GM12801 (cell line): ENCODE results near the gene BIRC5.

Experiments
- TF ChIP-seq, protein P1 (sequence below): IDR thresholded peaks from one replicate; pipeline ENCODE4 v1.5.1; 2011; ENCODE audit warnings: control low read depth; ENCODE audit not compliant: insufficient read length; ENCODE audit errors: extremely low read depth

Gene BIRC5

DNA sequence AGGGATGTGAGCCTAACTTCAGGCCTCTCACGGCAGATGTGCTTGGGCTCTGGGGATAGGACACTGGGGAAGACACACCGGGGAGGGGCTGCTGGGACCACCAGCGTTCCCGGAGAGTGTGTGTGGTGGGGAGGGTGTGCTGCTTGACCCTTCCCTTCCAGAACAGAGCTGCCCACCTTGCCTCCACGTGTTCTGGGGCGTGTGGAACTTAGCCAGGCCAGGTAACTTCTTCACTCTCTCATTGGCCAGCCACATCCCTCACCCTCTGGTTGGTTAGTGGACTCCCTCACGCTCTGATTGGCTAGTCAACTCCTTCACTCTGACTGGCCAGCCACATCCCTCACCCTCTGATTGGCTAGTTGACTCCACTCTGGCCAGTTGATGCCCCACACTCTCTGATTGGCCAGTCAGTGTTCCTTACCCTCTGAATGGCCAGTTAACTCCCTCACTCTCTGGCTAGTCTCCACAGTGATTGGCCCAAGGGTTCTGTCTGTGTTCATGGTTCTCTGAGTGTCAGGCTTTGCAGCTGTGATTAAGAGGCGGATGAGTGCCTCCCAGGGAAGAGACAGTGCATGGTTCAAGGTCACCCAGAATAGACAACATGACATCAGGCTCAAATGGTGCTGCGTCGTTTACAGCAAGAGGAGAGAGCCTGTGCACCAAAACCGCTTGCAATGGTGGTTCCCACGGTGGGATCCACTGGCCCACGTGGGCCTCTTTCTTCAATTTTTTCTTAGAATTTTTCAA, 27.4 kb downstream of the BIRC5 start:
- TF ChIP-seq, protein P1, sequence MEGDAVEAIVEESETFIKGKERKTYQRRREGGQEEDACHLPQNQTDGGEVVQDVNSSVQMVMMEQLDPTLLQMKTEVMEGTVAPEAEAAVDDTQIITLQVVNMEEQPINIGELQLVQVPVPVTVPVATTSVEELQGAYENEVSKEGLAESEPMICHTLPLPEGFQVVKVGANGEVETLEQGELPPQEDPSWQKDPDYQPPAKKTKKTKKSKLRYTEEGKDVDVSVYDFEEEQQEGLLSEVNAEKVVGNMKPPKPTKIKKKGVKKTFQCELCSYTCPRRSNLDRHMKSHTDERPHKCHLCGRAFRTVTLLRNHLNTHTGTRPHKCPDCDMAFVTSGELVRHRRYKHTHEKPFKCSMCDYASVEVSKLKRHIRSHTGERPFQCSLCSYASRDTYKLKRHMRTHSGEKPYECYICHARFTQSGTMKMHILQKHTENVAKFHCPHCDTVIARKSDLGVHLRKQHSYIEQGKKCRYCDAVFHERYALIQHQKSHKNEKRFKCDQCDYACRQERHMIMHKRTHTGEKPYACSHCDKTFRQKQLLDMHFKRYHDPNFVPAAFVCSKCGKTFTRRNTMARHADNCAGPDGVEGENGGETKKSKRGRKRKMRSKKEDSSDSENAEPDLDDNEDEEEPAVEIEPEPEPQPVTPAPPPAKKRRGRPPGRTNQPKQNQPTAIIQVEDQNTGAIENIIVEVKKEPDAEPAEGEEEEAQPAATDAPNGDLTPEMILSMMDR = no peak

DNA sequence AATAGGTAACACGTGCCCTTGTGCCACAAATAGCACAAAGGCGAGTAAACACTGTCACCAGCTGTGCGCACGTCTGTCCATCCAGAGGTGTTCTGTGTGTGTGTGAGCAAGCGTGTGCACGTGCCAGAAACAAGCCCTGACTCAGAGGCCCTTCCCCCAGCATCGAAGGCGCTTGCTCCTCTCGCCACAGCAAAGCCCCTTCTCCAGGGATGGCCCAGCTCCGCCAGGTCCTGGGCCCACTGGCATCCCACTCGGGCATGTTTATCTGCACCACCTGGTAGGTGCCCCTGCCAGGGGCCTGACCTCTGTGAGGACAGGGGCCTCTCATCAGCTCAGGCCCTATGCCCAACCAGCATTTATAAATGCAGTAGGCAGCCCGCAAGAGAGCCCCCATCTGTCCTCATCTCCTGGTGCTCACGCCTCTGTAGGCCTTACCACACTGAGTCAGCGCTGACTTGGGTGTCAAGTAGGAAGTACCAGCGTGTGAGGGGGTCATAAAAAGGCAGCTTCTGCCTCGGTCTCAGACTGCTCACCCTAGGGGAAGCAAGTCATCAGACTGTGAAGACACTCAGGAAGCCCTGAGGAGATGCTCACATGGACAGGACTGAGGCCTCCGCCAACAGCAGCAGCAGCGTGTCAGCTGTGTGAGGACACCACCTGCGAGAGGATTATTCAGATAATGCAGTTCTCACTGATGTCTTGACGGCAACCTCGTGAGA, 28.1 kb downstream of the BIRC5 start:
- TF ChIP-seq, protein P1 = no peak

DNA sequence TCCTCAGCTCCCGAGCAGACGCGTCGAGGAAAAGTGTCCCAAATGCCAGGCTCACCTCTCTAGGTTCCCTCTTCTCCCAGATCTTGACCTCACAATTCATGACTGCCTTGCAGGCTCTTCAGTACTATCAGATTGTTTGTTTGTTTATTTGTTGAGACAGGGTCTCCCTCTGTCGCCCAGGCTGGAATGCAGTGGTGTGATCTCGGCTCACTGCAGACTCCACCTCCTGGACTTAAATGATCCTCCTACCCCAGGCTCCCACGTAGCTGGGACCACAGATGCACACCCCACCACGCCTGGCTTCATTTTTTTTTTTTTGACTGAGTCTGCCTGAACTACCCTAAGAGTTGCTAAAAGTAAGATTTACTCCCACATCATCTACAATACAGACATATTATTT, 33.3 kb downstream of the BIRC5 start:
- TF ChIP-seq, protein P1 = no peak

DNA sequence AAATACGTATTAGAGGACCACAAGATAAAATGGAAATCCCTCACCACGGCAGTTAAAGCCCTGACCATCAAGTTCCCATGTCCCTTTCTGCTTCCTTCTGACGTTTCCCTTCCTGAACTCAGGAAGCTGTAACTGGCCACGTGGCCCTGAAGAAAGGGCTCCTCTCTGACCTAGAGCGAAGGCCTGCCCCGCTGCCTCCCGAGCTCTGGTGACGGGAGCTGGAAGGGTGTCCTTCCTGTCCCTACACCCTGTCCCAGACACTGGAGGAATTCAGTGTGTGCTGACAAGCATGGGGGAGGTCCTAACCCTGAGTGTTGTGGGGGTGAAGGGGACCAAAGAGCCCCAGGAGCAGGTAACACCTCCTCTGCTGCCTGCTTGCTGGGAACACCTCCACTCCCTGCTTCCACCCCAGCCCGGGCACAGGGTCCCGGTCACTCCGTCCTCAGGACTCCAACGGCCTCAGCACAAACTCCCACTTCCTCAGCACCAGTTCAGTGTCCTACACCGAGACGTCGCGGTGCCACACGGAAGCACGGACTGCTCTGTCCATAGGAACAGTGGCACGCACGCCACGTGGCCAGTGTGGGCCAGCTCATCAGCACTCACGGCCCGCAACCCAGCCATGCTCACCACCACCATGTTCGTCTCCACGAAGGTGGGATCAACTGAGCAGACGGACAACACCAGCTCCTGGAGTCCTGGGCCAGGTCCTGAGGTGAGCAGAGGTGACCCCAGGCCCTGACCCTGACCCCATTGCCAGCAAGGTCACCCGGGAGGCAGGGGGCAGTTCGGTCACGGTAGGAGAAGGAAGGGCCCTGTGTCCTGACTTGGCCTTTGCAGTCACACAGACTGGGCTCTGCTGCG, 34.2 kb downstream of the BIRC5 start:
- TF ChIP-seq, protein P1 = no peak

DNA sequence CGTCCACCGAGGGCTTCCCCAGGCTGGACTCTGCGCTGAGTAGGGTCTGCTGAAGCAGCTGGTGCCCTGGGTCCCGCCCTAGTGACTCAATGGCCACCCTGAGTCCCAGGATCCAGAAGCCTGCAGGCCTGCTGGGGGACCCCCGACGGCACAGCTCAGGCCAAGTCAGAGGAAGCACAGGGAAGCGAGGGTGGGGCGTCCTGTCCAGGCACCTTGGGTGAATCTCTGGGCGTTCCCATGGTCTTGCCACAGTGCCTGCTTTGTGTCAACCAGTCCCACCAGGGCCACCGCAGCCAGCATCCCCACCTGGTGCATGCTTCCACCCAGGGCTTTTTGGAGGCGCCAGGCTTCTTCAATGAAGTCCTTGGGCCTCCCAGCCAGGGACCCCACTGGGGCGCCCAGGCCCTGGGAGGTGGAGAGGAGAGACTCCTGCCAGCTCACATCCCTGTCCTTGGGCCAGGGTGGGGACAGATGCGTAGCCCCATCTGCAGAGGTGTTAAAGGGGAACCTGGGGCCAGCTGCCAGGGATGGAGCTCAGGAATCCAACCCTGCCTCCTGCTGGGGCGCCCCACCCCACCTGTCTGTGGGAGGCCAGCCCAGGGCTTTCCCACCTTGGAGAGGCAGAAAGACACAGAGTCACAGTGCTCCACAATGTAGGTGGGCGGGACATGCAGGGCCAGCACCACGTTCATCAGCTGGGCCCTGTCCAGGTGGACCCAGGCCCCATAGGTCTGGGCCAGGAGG, 35.2 kb downstream of the BIRC5 start:
- TF ChIP-seq, protein P1 = no peak

DNA sequence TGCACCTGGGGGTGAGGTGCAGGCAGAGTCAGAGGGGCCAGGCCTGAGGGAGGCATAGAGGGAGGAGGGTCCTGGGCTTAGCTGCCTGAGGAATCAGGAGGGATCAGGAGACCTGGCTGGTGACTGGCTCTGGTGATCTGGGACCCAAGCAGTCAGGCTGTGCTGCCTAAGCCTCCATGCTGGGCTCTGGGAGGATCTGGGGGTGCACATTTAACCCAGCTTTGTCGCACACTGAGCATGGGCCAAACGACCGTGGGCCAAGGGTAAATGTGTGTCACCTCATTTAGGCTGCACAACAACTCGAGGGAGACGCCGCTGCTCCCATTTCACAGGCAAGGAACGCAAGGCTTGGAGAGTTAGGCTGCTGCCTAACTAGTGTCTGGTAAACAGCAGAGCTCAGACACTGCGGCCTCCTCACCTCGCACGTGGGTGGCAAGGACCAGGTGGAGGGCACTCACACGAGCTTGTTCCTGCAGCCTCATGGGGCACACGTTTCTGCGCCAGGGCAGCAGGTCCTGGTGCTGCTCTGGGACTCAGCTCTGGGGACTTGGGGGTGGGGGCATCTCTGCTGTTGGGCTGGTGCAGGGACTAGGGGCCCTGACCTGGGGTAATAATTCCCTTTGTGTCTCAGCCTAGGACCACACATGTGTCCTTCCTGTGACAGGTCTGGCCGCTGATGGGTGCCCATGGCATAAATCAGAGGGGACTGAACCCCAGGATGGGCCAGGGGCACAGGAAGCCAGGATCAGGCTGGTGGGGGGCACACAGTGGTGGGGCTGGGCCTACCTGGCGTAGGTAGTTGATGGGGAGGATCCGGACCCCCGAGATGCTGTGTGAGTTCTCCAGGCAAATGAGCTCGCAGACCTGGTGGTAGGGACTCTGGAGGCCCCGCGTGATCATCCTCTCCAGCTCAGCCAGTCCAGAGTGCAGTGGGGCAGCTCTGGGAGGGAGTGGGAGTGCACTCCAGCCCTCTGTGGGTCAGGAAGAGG, 36.1 kb downstream of the BIRC5 start:
- TF ChIP-seq, protein P1 = no peak
